Dendritic cell treated with granulocyte-macrophage colony-stimulating factor and Interleukin-4, amounts not matched to agents 40 ng/mL and 50 ng/mL, for 4 days (primary cell): ENCODE results near the gene TTLL13.

Experiments used
- H3K27ac Mint-ChIP-seq: one replicate; pipeline ENCODE4 v1.8.0; 2022; ENCODE audit warnings: mild to moderate bottlenecking, mixed read lengths
- H3K27me3 Mint-ChIP-seq: one replicate; pipeline ENCODE4 v1.8.0; 2022; ENCODE audit warnings: mild to moderate bottlenecking, mixed read lengths
- H3K36me3 Mint-ChIP-seq: one replicate; pipeline ENCODE4 v1.8.0; 2022; ENCODE audit warnings: low read depth, mixed read lengths
- H3K4me1 Mint-ChIP-seq: one replicate; pipeline ENCODE4 v1.8.0; 2022; ENCODE audit warnings: low read depth, mixed read lengths
- H3K4me3 Mint-ChIP-seq: one replicate; pipeline ENCODE4 v1.8.0; 2022; ENCODE audit warnings: mild to moderate bottlenecking, moderate library complexity, mixed read lengths
- H3K9me3 Mint-ChIP-seq: one replicate; pipeline ENCODE4 v1.8.0; 2022; ENCODE audit warnings: mixed read lengths
- intact Hi-C: fragments of 100-400 bp; cut with micrococcal nuclease; formaldehyde crosslinking; loops from one replicate; pipeline ENCODE4 v1.15.0; 2022

TTLL13 gene

GRCh38 chr15:90210593-90210992 is 38.8 kb upstream of the TTLL13 start:
- H3K4me1 Mint-ChIP-seq = peaks cover 66% of the 10 kb centered on the region
- peaks cover 37% of the 10 kb centered on the region for H3K36me3 Mint-ChIP-seq
- H3K27ac Mint-ChIP-seq = peak overlapping the region; percentile 68
- no peaks in the 10 kb centered on the region for H3K9me3 Mint-ChIP-seq
- H3K4me3 Mint-ChIP-seq = no peak overlapping the region
- intact Hi-C loops = no loop called here
- no peaks in the 10 kb centered on the region for H3K27me3 Mint-ChIP-seq

- Mint-ChIP-seq H3K36me3 (peaks cover 37% of the 10 kb centered on the region), H3K4me1 (peaks cover 62% of the 10 kb centered on the region), H3K9me3 (no peaks in the 10 kb centered on the region), H3K4me3 (no peak overlapping the region), H3K27ac (peak overlapping the region; percentile 68), H3K27me3 (no peaks in the 10 kb centered on the region)
- intact Hi-C loops = no loop called here
Measured at GRCh38 chr15:90211009-90211408, 38.3 kb upstream of the TTLL13 start.

GRCh38 chr15:90211440-90212143 is 37.8 kb upstream of the TTLL13 start:
- H3K27ac Mint-ChIP-seq = peak overlapping the region; percentile 68
- peaks cover 36% of the 10 kb centered on the region for H3K36me3 Mint-ChIP-seq
- peaks cover 56% of the 10 kb centered on the region for H3K4me1 Mint-ChIP-seq
- no peaks in the 10 kb centered on the region for H3K27me3 Mint-ChIP-seq
- H3K4me3 Mint-ChIP-seq = peak overlapping the region; percentile 27
- no peaks in the 10 kb centered on the region for H3K9me3 Mint-ChIP-seq
- intact Hi-C loops = no loop called here

- Mint-ChIP-seq H3K9me3 (no peaks in the 10 kb centered on the region), H3K4me3 (no peak overlapping the region), H3K27ac (peak overlapping the region; percentile 68), H3K27me3 (no peaks in the 10 kb centered on the region), H3K36me3 (peaks cover 35% of the 10 kb centered on the region), H3K4me1 (peaks cover 56% of the 10 kb centered on the region)
- intact Hi-C loops = no loop called here
Measured at GRCh38 chr15:90212221-90213098, 36.9 kb upstream of the TTLL13 start.

GRCh38 chr15:90213122-90213817 is 36.1 kb upstream of the TTLL13 start:
- intact Hi-C loops = no loop called here
- peaks cover 43% of the 10 kb centered on the region for H3K36me3 Mint-ChIP-seq
- H3K4me1 Mint-ChIP-seq = peaks cover 56% of the 10 kb centered on the region
- H3K27me3 Mint-ChIP-seq = no peaks in the 10 kb centered on the region
- peak overlapping the region; percentile 61 for H3K27ac Mint-ChIP-seq
- no peaks in the 10 kb centered on the region for H3K9me3 Mint-ChIP-seq
- no peak overlapping the region for H3K4me3 Mint-ChIP-seq

GRCh38 chr15:90213818-90214204 is 35.5 kb upstream of the TTLL13 start:
- intact Hi-C loops = no loop called here
- Mint-ChIP-seq H3K4me3 (no peak overlapping the region), H3K4me1 (peaks cover 57% of the 10 kb centered on the region), H3K27me3 (no peaks in the 10 kb centered on the region), H3K27ac (peak overlapping the region; percentile 61), H3K9me3 (no peaks in the 10 kb centered on the region), H3K36me3 (peaks cover 47% of the 10 kb centered on the region)

- Mint-ChIP-seq H3K36me3 (peaks cover 45% of the 10 kb centered on the region), H3K27me3 (no peaks in the 10 kb centered on the region), H3K9me3 (no peaks in the 10 kb centered on the region), H3K4me1 (peaks cover 55% of the 10 kb centered on the region), H3K4me3 (no peak overlapping the region), H3K27ac (no peak overlapping the region)
- intact Hi-C loops = no loop called here
Measured at GRCh38 chr15:90214553-90215196, 34.7 kb upstream of the TTLL13 start.

- Mint-ChIP-seq H3K4me3 (no peak overlapping the region), H3K27ac (no peak overlapping the region), H3K4me1 (peaks cover 24% of the 10 kb centered on the region), H3K9me3 (no peaks in the 10 kb centered on the region), H3K27me3 (no peaks in the 10 kb centered on the region), H3K36me3 (peaks cover 61% of the 10 kb centered on the region)
- intact Hi-C loops = no loop called here
Measured at GRCh38 chr15:90217671-90218394, 31.5 kb upstream of the TTLL13 start.

GRCh38 chr15:90219421-90220141 is 29.8 kb upstream of the TTLL13 start:
- H3K4me3 Mint-ChIP-seq = no peak overlapping the region
- H3K4me1 Mint-ChIP-seq = peaks cover 12% of the 10 kb centered on the region
- no peaks in the 10 kb centered on the region for H3K9me3 Mint-ChIP-seq
- no peaks in the 10 kb centered on the region for H3K27me3 Mint-ChIP-seq
- no peak overlapping the region for H3K27ac Mint-ChIP-seq
- intact Hi-C loops = loop anchor here (10.0 kb wide), 1 partner anchor 135 kb away; no protein-coding TSS in a partner anchor
- peaks cover 79% of the 10 kb centered on the region for H3K36me3 Mint-ChIP-seq

- Mint-ChIP-seq H3K4me3 (no peak overlapping the region), H3K27me3 (no peaks in the 10 kb centered on the region), H3K9me3 (no peaks in the 10 kb centered on the region), H3K27ac (no peak overlapping the region), H3K4me1 (peaks cover 8% of the 10 kb centered on the region), H3K36me3 (peaks cover 91% of the 10 kb centered on the region)
- intact Hi-C loops = loop anchor here (10.0 kb wide), 1 partner anchor 137 kb away; no protein-coding TSS in a partner anchor
Measured at GRCh38 chr15:90221246-90221900, 28.0 kb upstream of the TTLL13 start.

- Mint-ChIP-seq H3K9me3 (no peaks in the 10 kb centered on the region), H3K4me1 (peaks cover 8% of the 10 kb centered on the region), H3K27me3 (no peaks in the 10 kb centered on the region), H3K27ac (no peak overlapping the region), H3K36me3 (peaks cover 94% of the 10 kb centered on the region), H3K4me3 (no peak overlapping the region)
- intact Hi-C loops = loop anchor here (10.0 kb wide), 1 partner anchor 138 kb away; no protein-coding TSS in a partner anchor
Measured at GRCh38 chr15:90222547-90222946, 26.8 kb upstream of the TTLL13 start.

- intact Hi-C loops = loop anchor here (10.0 kb wide), 1 partner anchor 139 kb away; no protein-coding TSS in a partner anchor
- H3K27me3 Mint-ChIP-seq = no peaks in the 10 kb centered on the region
- peaks cover 8% of the 10 kb centered on the region for H3K4me1 Mint-ChIP-seq
- no peak overlapping the region for H3K27ac Mint-ChIP-seq
- H3K9me3 Mint-ChIP-seq = no peaks in the 10 kb centered on the region
- H3K36me3 Mint-ChIP-seq = peaks cover 94% of the 10 kb centered on the region
- H3K4me3 Mint-ChIP-seq = no peak overlapping the region
Measured at GRCh38 chr15:90223441-90224165, 25.8 kb upstream of the TTLL13 start.
